Ovary (tissue), 9 donors: ENCODE measurements around the gene SLIT3. TPM values are rescaled to one million over a fixed set of nuclear protein-coding genes. Genes with fewer than 3 reads are reported as not detected.

Experiments
- DNase-seq, 5 donors: peaks; one replicate each; pipeline ENCODE4 v3.0.0-alpha.2; 2019 to 2020
- H3K27ac ChIP-seq, 2 donors: fragments of 200-600 bp; one replicate each; pipeline versions ENCODE4 v1.5.1 to v1.8.0; 2019 to 2022
- H3K27me3 ChIP-seq: fragments of 200-600 bp; one replicate; pipeline ENCODE4 v1.8.0; 2022
- H3K36me3 ChIP-seq: fragments of 200-600 bp; sonication (generic); one replicate; pipeline ENCODE4 v1.5.1; 2019
- H3K4me1 ChIP-seq: one replicate; pipeline ENCODE4 v1.8.1; 2013; ENCODE audit warnings: mild to moderate bottlenecking, moderate library complexity; ENCODE audit not compliant: insufficient read depth
- H3K4me3 ChIP-seq: fragments of 200-600 bp; sonication (generic); one replicate; pipeline ENCODE4 v1.5.1; 2017
- H3K9me3 ChIP-seq, 2 donors: fragments of 200-600 bp in 1 of 2; sonication (generic) in 1 of 2; one replicate each; pipeline versions ENCODE4 v1.5.1 to v1.8.1; 2013 to 2019; ENCODE audit warnings: mild to moderate bottlenecking in 1 of 2, moderate library complexity in 1 of 2
- EP300 ChIP-seq: sonication (generic); formaldehyde crosslinking; IDR thresholded peaks from one replicate; pipeline ENCODE4 v1.6.1; 2017; ENCODE audit warnings: antibody characterized with exemption
- POLR2A ChIP-seq: fragments of 450-650 bp; IDR thresholded peaks from one replicate; pipeline ENCODE4 v1.6.1; 2017; ENCODE audit warnings: antibody characterized with exemption, mild to moderate bottlenecking, moderate library complexity
- WGBS, 3 donors: extraction: QIAGEN DNeasy Blood & Tissue Kit in 1 of 3; methylation state at CpG; one replicate each; pipeline versions ENCODE4 v1.1.5 to v1.1.7; 2013 to 2017; 5-methylcytosine and 5-hydroxymethylcytosine counted together
- intact Hi-C, 4 donors: fragments of 100-400 bp; cut with DNase I; formaldehyde crosslinking; loops; one replicate each; pipeline versions ENCODE4 v1.11.0 to v1.15.1; 2022 to 2023
- polyA plus RNA-seq, 2 donors: library from polyadenylated mRNA; stranded (reverse); fragments of 200-250 nt in 1 of 2; fragments of 350-450 nt in 1 of 2; fragmentation: Illumina TruSeq in 1 of 2; extraction: RNeasy Lipid Tissue Mini Kit (QIAGEN cat#74804) in 1 of 2; gene quantifications; one replicate each; pipeline ENCODE4 v1.2.3, GENCODE V29; 2013 to 2014
- total RNA-seq, 7 donors: library from RNA; depleted of rRNA in 2 of 7; stranded (reverse); fragments of >200 nt in 2 of 7; fragmentation: NEBNext Ultra II Directional in 3 of 7; extraction: Animal tissue kit (Norgen Biotek cat#: 25700) in 3 of 7; gene quantifications; one replicate each; pipeline versions ENCODE4 v1.1.0 to v1.2.4, GENCODE V29; 2016 to 2023
- TF ChIP-seq, protein P1 (sequence below), 3 donors: fragments of 450-650 bp in 2 of 3; fragments of 200-600 bp in 1 of 3; IDR thresholded peaks; one replicate each; pipeline versions ENCODE4 v1.5.1 to v1.8.0; 2016 to 2022; ENCODE audit warnings: antibody characterized with exemption in 3 of 3, mild to moderate bottlenecking in 1 of 3
- donor health status: DM: no; HTN: no; CAD: no; lungs with moderate emphysema.
- donor health status: DM: no; HTN: no; CAD: no.
- donor health status: Bipolar disorder and iron deficiency.
- donor health status: DM: yes; HTN: yes; CAD: no.
- donor health status: DM: no; HTN: no; CAD: no.
- donor health status: DM: yes; HTN: yes; CAD: no.

Gene SLIT3
- total and polyA plus RNA-seq, 9 donors: 10.3 to 106 (median 24.4) TPM

DNA sequence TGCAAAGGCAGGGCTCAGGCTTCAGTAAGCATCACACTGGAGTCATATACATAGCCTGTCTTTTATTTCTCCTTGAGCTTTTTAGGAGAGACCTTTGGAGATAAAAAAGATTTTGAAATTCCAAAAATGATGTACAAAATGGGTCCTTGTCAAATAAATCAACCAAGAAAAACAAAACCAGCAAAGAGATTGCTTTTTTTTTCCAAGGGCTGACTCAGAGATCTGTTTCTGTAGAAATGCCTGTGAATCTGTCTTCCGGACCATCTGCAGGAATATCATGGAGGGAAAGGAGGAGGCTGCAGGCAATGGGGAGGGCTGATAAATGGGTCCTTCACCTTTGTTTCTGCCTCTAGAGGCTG is 77.4 kb downstream of the SLIT3 start:
- Histone ChIP-seq H3K27me3 (no peaks in the 10 kb centered on the region), H3K4me1 (no peaks in the 10 kb centered on the region), H3K4me3 (no peak overlapping the region), H3K36me3 (no peaks in the 10 kb centered on the region), H3K27ac (no peak overlapping the region), H3K9me3 (no peaks in the 10 kb centered on the region)
- 38 to 54% (median 51%) methylated on average over 1 of the region's 1 CpG for WGBS, 3 donors
- TF ChIP-seq, protein P1, sequence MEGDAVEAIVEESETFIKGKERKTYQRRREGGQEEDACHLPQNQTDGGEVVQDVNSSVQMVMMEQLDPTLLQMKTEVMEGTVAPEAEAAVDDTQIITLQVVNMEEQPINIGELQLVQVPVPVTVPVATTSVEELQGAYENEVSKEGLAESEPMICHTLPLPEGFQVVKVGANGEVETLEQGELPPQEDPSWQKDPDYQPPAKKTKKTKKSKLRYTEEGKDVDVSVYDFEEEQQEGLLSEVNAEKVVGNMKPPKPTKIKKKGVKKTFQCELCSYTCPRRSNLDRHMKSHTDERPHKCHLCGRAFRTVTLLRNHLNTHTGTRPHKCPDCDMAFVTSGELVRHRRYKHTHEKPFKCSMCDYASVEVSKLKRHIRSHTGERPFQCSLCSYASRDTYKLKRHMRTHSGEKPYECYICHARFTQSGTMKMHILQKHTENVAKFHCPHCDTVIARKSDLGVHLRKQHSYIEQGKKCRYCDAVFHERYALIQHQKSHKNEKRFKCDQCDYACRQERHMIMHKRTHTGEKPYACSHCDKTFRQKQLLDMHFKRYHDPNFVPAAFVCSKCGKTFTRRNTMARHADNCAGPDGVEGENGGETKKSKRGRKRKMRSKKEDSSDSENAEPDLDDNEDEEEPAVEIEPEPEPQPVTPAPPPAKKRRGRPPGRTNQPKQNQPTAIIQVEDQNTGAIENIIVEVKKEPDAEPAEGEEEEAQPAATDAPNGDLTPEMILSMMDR (IDR thresholded peaks at IDR 0.05): no peak
- no peak for TF ChIP-seq POLR2A
- no peak for TF ChIP-seq EP300
- intact Hi-C loops: no loop called here
- DNase-seq: no peak

DNA sequence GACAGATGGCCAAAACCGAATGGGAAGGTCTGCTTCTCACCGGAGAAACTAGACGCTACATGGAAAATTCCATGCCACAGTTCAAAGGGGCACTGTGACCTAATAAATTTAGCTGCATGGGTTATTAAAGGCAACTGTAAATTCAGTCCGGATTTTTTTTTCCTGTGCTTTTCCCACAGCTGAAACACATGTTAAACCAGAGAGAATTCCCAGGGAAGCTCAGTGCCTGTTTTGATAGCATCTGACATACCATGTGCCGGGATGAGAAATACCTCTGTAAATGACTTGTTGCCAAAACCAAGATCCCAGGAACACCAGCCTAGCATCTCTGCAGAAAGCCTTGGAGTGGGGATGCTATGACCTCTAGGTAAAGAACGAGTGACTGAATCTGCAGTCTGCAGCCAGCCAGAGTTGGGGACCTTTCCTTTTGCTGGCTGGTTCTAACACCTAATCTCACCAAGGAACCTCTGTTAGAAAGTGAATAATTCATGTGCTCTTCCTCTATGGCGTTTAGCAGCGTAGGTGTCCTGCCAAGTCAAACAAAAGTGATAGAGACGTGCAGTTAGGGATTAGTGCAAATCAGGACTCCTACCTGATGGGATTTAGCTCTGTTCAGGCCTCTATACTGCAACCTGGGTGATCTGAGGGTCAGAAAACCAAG is 77.9 kb downstream of the SLIT3 start:
- no peak for DNase-seq
- TF ChIP-seq POLR2A (no peak), EP300 (no peak)
- TF ChIP-seq, protein P1 (IDR thresholded peaks at IDR 0.05): no peak
- 21 to 27% (median 23%) methylated on average over 9 of the region's 9 CpGs for WGBS, 3 donors
- no peaks in the 10 kb centered on the region for H3K9me3 ChIP-seq
- no peaks in the 10 kb centered on the region for H3K27me3 ChIP-seq
- H3K4me3 ChIP-seq: no peak overlapping the region
- no peak overlapping the region for H3K27ac ChIP-seq
- H3K36me3 ChIP-seq: no peaks in the 10 kb centered on the region
- intact Hi-C loops: no loop called here
- no peaks in the 10 kb centered on the region for H3K4me1 ChIP-seq

DNA sequence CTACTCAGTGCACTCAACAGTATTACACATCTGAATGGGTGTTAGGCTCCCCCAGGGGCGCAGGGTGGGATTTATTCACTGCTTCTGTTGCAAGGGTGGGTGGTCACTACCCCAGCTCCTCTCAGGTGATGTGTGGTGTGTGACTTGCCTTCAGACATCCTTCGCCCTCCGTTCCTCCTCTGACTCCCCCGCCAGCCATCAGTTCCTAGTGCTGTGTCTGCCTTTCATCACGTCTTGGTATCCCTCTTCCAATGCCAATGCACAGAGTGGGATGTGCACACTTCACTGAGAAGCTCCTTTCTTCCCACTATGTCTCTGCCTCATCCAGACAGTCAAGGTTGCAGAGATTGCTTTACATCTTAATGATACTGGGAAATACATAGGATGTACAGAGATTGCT is 79.4 kb downstream of the SLIT3 start:
- Histone ChIP-seq H3K9me3 (no peaks in the 10 kb centered on the region), H3K36me3 (no peaks in the 10 kb centered on the region), H3K4me1 (no peaks in the 10 kb centered on the region), H3K4me3 (no peak overlapping the region), H3K27me3 (no peaks in the 10 kb centered on the region), H3K27ac (no peak overlapping the region)
- no peak for DNase-seq
- WGBS, 3 donors: 85 to 93% (median 92%) methylated on average over 5 of the region's 5 CpGs
- TF ChIP-seq EP300: no peak
- intact Hi-C loops: no loop called here

DNA sequence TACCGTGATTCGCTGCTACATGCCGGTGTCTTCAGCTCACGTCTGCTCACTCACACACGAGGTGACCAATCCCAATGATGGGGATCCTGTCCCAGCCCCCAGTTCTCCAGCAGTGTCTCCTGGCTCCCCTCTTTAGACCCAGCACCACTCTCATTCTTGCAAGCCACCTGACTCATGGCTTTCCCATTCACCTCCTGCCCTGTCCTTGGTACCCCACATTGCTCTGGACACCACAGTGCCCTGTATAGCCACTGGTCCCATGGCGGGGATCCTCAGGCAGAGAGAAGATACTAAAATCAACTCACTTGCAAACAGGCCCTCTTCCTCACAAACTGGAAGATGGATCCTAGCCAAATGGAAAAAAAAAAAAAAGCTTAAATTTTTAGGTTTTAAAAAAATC is 81.0 kb downstream of the SLIT3 start:
- Histone ChIP-seq H3K4me3 (no peak overlapping the region), H3K36me3 (no peaks in the 10 kb centered on the region), H3K27me3 (no peaks in the 10 kb centered on the region), H3K9me3 (no peaks in the 10 kb centered on the region), H3K4me1 (no peaks in the 10 kb centered on the region), H3K27ac (no peak overlapping the region)
- WGBS, 3 donors: 90 to 96% (median 92%) methylated on average over 6 of the region's 6 CpGs
- TF ChIP-seq POLR2A: no peak
- TF ChIP-seq, protein P1 (IDR thresholded peaks at IDR 0.05): no peak
- no peak for DNase-seq
- intact Hi-C loops: no loop called here

DNA sequence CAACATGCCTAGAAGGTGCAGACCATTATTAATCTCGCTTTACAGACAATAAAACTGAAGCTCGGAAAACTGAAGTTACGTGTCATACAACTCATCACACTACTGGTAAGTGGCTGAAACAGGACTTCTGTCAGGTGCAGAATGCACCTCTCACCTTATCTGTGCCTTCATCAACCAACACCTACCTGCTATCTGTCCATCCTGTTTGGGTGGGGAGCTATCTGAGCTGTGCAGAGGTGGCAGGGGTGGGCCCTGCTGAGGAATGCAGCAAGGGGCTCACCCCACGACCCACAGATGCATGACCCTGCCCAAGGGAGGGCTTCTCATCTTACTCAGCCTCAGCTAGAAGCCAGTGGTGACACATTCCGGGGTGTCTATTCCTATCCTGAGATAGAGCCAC is 81.6 kb downstream of the SLIT3 start:
- TF ChIP-seq, protein P1 (IDR thresholded peaks at IDR 0.05): no peak
- TF ChIP-seq EP300 (no peak), POLR2A (no peak)
- Histone ChIP-seq H3K27ac (no peak overlapping the region), H3K9me3 (no peaks in the 10 kb centered on the region), H3K4me1 (no peaks in the 10 kb centered on the region), H3K36me3 (no peaks in the 10 kb centered on the region), H3K27me3 (no peaks in the 10 kb centered on the region), H3K4me3 (no peak overlapping the region)
- intact Hi-C loops: no loop called here
- no peak for DNase-seq
- WGBS, 3 donors: 66 to 77% (median 71%) methylated on average over 5 of the region's 5 CpGs
